ENCODE results near the gene AFP. TPM values are rescaled to one million over a fixed set of nuclear protein-coding genes. Genes with fewer than 3 reads are reported as not detected.

Gene AFP
- total RNA-seq, 1 donor from 2014 or later: not detected

GRCh38 chr4:73419106-73420038 lies 16.6 kb upstream of the AFP start:
- H3K4me3 Mint-ChIP-seq: no peak overlapping the region

DNA sequence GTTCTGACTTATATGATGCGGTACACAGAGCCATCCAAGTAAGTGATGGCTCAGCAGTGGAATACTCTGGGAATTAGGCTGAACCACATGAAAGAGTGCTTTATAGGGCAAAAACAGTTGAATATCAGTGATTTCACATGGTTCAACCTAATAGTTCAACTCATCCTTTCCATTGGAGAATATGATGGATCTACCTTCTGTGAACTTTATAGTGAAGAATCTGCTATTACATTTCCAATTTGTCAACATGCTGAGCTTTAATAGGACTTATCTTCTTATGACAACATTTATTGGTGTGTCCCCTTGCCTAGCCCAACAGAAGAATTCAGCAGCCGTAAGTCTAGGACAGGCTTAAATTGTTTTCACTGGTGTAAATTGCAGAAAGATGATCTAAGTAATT lies 15.4 kb upstream of the AFP start:
- no peaks in the 10 kb centered on the region for H3K36me3 Mint-ChIP-seq (ENCODE audit: low read depth)
- no peaks in the 10 kb centered on the region for H3K27me3 Mint-ChIP-seq (ENCODE audit: low read depth)
- TF ChIP-seq CTCF (conservative IDR thresholded peaks at IDR 0.05): no peak
- no peak overlapping the region for H3K4me3 Mint-ChIP-seq
- H3K9me3 Mint-ChIP-seq: no peaks in the 10 kb centered on the region
- no peak for DNase-seq (ENCODE audit: low read depth, low spot score)
- peaks cover 3% of the 10 kb centered on the region for H3K4me1 Mint-ChIP-seq
- no peak overlapping the region for H3K27ac Mint-ChIP-seq (ENCODE audit: unreplicated experiment)

More at GRCh38 chr4:73419106-73420038, 16.6 kb upstream of the AFP start:
- Mint-ChIP-seq H3K27me3 (ENCODE audit: low read depth) (no peaks in the 10 kb centered on the region), H3K36me3 (ENCODE audit: low read depth) (no peaks in the 10 kb centered on the region), H3K9me3 (no peaks in the 10 kb centered on the region), H3K4me1 (peaks cover 3% of the 10 kb centered on the region), H3K27ac (ENCODE audit: unreplicated experiment) (no peak overlapping the region)
- no peak for TF ChIP-seq CTCF (conservative IDR thresholded peaks at IDR 0.05)
- no peak for DNase-seq (ENCODE audit: low read depth, low spot score)

DNA sequence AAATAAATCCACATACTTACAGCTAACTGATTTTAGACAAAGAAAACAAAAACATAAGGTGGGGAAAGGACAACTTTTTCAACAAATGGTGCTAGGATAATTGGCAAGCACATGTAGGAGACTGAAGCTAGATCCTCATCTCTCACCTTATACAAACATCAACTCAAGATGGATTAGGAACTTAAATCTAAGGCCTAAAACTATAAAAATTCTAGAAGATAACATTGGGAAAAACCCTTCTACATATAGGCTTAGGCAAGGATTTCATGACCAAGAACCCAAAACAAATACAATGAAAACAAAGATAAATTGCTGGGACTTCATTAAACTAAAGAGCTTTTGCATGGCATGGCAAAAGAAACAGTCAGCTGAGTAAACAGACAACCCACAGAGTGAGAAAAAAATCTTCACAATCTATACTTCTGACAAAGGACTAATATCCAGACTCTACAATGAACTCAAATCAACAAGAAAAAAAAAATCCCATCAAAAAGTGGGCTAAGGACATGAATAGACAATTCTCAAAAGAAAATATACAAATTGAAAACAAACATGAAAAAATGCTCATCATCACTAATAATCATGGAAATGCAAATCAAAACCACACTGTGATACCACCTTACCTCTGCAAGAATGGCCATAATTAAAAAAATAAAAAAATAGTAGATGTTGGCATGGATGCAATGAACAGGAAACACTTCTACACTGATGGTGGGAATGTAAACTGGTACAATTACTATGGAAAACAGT lies 14.1 kb upstream of the AFP start:
- no peaks in the 10 kb centered on the region for H3K9me3 Mint-ChIP-seq
- no peak overlapping the region for H3K4me3 Mint-ChIP-seq
- no peaks in the 10 kb centered on the region for H3K27me3 Mint-ChIP-seq (ENCODE audit: low read depth)
- no peak overlapping the region for H3K27ac Mint-ChIP-seq (ENCODE audit: unreplicated experiment)
- no peak for TF ChIP-seq CTCF (conservative IDR thresholded peaks at IDR 0.05)
- H3K36me3 Mint-ChIP-seq (ENCODE audit: low read depth): no peaks in the 10 kb centered on the region
- no peak for DNase-seq (ENCODE audit: low read depth, low spot score)
- H3K4me1 Mint-ChIP-seq: peaks cover 3% of the 10 kb centered on the region

DNA sequence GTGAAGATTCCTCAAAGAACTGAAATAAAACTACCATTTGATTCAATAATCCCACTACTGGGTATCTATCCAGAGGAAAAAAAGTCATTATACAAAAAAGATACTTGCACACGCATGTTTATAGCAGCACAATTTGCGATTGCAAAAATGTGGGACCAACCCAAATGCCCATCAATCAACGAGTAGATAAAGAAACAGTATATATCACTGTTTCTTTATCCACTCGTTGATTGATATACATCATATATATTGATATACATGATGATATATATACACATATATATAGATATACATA lies 13.6 kb upstream of the AFP start:
- no peaks in the 10 kb centered on the region for H3K36me3 Mint-ChIP-seq (ENCODE audit: low read depth)
- no peak overlapping the region for H3K27ac Mint-ChIP-seq (ENCODE audit: unreplicated experiment)
- H3K27me3 Mint-ChIP-seq (ENCODE audit: low read depth): no peaks in the 10 kb centered on the region
- no peaks in the 10 kb centered on the region for H3K9me3 Mint-ChIP-seq
- peaks cover 3% of the 10 kb centered on the region for H3K4me1 Mint-ChIP-seq
- TF ChIP-seq CTCF (conservative IDR thresholded peaks at IDR 0.05): no peak
- no peak for DNase-seq (ENCODE audit: low read depth, low spot score)
- no peak overlapping the region for H3K4me3 Mint-ChIP-seq

GRCh38 chr4:73423184-73423583 lies 12.8 kb upstream of the AFP start:
- no peak for TF ChIP-seq CTCF (conservative IDR thresholded peaks at IDR 0.05)
- H3K27me3 Mint-ChIP-seq (ENCODE audit: low read depth): no peaks in the 10 kb centered on the region
- H3K36me3 Mint-ChIP-seq (ENCODE audit: low read depth): no peaks in the 10 kb centered on the region
- DNase-seq (ENCODE audit: low read depth, low spot score): no peak
- peaks cover 3% of the 10 kb centered on the region for H3K4me1 Mint-ChIP-seq
- H3K9me3 Mint-ChIP-seq: no peaks in the 10 kb centered on the region
- H3K27ac Mint-ChIP-seq (ENCODE audit: unreplicated experiment): no peak overlapping the region
- no peak overlapping the region for H3K4me3 Mint-ChIP-seq
